ENCODE data around the gene PNLIPRP1.

GRCh38 chr10:116625845-116626244, 35.1 kb downstream of the PNLIPRP1 start:
- no peak for TF ChIP-seq CTCF (IDR thresholded peaks at IDR 0.05; ENCODE audit: borderline replicate concordance, extremely low read depth, low read length, poor library complexity, severe bottlenecking)
- TF ChIP-seq EZH2 (IDR thresholded peaks at IDR 0.05; ENCODE audit: borderline replicate concordance, low read depth, low read length, severe bottlenecking) = no peak
